ENCODE data around the gene CFAP221. TPM values are rescaled to one million over a fixed set of nuclear protein-coding genes. Genes with fewer than 3 reads are reported as not detected.

The CFAP221 gene
- total RNA-seq, 1 donor from 2014 or later: not detected

GRCh38 chr2:119701352-119701751 is 157.1 kb downstream of the CFAP221 start:
- H3K9me3 ChIP-seq: no peaks in the 10 kb centered on the region
- no peak overlapping the region for H3K27ac ChIP-seq
- no peaks in the 10 kb centered on the region for H3K27me3 ChIP-seq
- H3K4me1 ChIP-seq: no peaks in the 10 kb centered on the region
- no peak overlapping the region for H3K4me3 ChIP-seq
- H3K36me3 ChIP-seq: no peaks in the 10 kb centered on the region
- no peak for TF ChIP-seq CTCF (IDR thresholded peaks at IDR 0.05)
- DNase-seq (ENCODE audit: low spot score in 2 of 2): no peak
- intact Hi-C loops (cut with DNase I): loop anchor here (5.0 kb wide), 1 partner anchor 611 kb away; no protein-coding TSS in a partner anchor

GRCh38 chr2:119702203-119702917 is 158.1 kb downstream of the CFAP221 start:
- no peaks in the 10 kb centered on the region for H3K9me3 ChIP-seq
- H3K4me3 ChIP-seq: no peak overlapping the region
- TF ChIP-seq CTCF (IDR thresholded peaks at IDR 0.05): no peak
- intact Hi-C loops (cut with DNase I): loop anchor here (2.0 to 5.0 kb wide), 2 partner anchors 472 to 610 kb away; no protein-coding TSS in a partner anchor
- no peaks in the 10 kb centered on the region for H3K27me3 ChIP-seq
- H3K4me1 ChIP-seq: no peaks in the 10 kb centered on the region
- DNase-seq (ENCODE audit: low spot score in 2 of 2): no peak
- no peak overlapping the region for H3K27ac ChIP-seq
- H3K36me3 ChIP-seq: no peaks in the 10 kb centered on the region

- Histone ChIP-seq H3K27ac (no peak overlapping the region), H3K4me3 (no peak overlapping the region), H3K4me1 (no peaks in the 10 kb centered on the region), H3K27me3 (no peaks in the 10 kb centered on the region), H3K9me3 (no peaks in the 10 kb centered on the region), H3K36me3 (no peaks in the 10 kb centered on the region)
- peak in 1 of 2 donors; percentile 79 for DNase-seq (ENCODE audit: low spot score in 2 of 2)
- peak; percentile 74 to 86 (median 86) for TF ChIP-seq CTCF (IDR thresholded peaks at IDR 0.05)
- intact Hi-C loops (cut with DNase I): loop anchor here (2.0 to 5.0 kb wide), 2 partner anchors 472 to 609 kb away; no protein-coding TSS in a partner anchor
Observed at GRCh38 chr2:119702918-119703401, 158.7 kb downstream of the CFAP221 start.

- intact Hi-C loops (cut with DNase I): loop anchor here (2.0 to 5.0 kb wide), 2 partner anchors 471 to 609 kb away; no protein-coding TSS in a partner anchor
- TF ChIP-seq CTCF (IDR thresholded peaks at IDR 0.05): no peak
- Histone ChIP-seq H3K9me3 (no peaks in the 10 kb centered on the region), H3K36me3 (no peaks in the 10 kb centered on the region), H3K27ac (no peak overlapping the region), H3K4me1 (no peaks in the 10 kb centered on the region), H3K27me3 (no peaks in the 10 kb centered on the region), H3K4me3 (no peak overlapping the region)
- DNase-seq (ENCODE audit: low spot score in 2 of 2): no peak
Observed at GRCh38 chr2:119703526-119703925, 159.3 kb downstream of the CFAP221 start.

GRCh38 chr2:119704670-119705120 is 160.4 kb downstream of the CFAP221 start:
- no peak for TF ChIP-seq CTCF (IDR thresholded peaks at IDR 0.05)
- intact Hi-C loops (cut with DNase I): loop anchor here (2.0 to 5.0 kb wide), 2 partner anchors 118 to 608 kb away; no protein-coding TSS in a partner anchor
- H3K27ac ChIP-seq: no peak overlapping the region

More at GRCh38 chr2:119704670-119705120, 160.4 kb downstream of the CFAP221 start:
- Histone ChIP-seq H3K27me3 (no peaks in the 10 kb centered on the region), H3K4me3 (no peak overlapping the region), H3K9me3 (no peaks in the 10 kb centered on the region), H3K36me3 (no peaks in the 10 kb centered on the region), H3K4me1 (no peaks in the 10 kb centered on the region)
- no peak for DNase-seq (ENCODE audit: low spot score in 2 of 2)

Data from ascending aorta (tissue), 2 donors.